Right hindlimb (tissue), 1 donor: Measurements from ENCODE around the gene FLRT3.

Experiments
- DNase-seq: peaks from one replicate; pipeline ENCODE4 v3.0.0-alpha.2; 2018

FLRT3 gene

GRCh38 chr20:14337400-14338171 lies at the start of gene FLRT3:
FLRT3 (minus strand) TSS chr20:14337612; CDS start chr20:14327506, 10,106 bp downstream.
- DNase-seq, result peak; percentile 95

- DNase-seq, result no peak
Measured at GRCh38 chr20:14386726-14387125, 49.3 kb upstream of the FLRT3 start.

- DNase-seq, result no peak
Measured at GRCh38 chr20:14385176-14385740, 47.8 kb upstream of the FLRT3 start.

GRCh38 chr20:14384416-14385175 lies 47.2 kb upstream of the FLRT3 start:
- DNase-seq, result no peak

- DNase-seq, result no peak
Measured at GRCh38 chr20:14383335-14383734, 45.9 kb upstream of the FLRT3 start.

- DNase-seq, result no peak
Measured at GRCh38 chr20:14378326-14378725, 40.9 kb upstream of the FLRT3 start.

- no peak for DNase-seq
Measured at GRCh38 chr20:14375416-14375985, 38.1 kb upstream of the FLRT3 start.

GRCh38 chr20:14374196-14374595 lies 36.8 kb upstream of the FLRT3 start:
- no peak for DNase-seq

- no peak for DNase-seq
Measured at GRCh38 chr20:14361509-14362345, 24.3 kb upstream of the FLRT3 start.

- no peak for DNase-seq
Measured at GRCh38 chr20:14360416-14360815, 23.0 kb upstream of the FLRT3 start.

- no peak for DNase-seq
Measured at GRCh38 chr20:14355791-14356190, 18.4 kb upstream of the FLRT3 start.

- DNase-seq, result no peak
Measured at GRCh38 chr20:14344746-14345145, 7.3 kb upstream of the FLRT3 start.

GRCh38 chr20:14343491-14344065 lies 6.2 kb upstream of the FLRT3 start:
- no peak for DNase-seq

- no peak for DNase-seq
Measured at GRCh38 chr20:14342918-14343317, 5.5 kb upstream of the FLRT3 start.

- no peak for DNase-seq
Measured at GRCh38 chr20:14341801-14342200, 4.4 kb upstream of the FLRT3 start.

GRCh38 chr20:14336686-14337085 lies 726 bp downstream of the FLRT3 start:
- DNase-seq, result peak; percentile 44

- DNase-seq, result no peak
Measured at GRCh38 chr20:14335052-14335451, 2.4 kb downstream of the FLRT3 start.

GRCh38 chr20:14334306-14334930 lies 3.0 kb downstream of the FLRT3 start:
- peak; percentile 82 for DNase-seq

GRCh38 chr20:14333721-14334120 lies 3.7 kb downstream of the FLRT3 start:
- no peak for DNase-seq

GRCh38 chr20:14332866-14333265 lies 4.5 kb downstream of the FLRT3 start:
- DNase-seq, result no peak

GRCh38 chr20:14331646-14332045 lies 5.8 kb downstream of the FLRT3 start:
- DNase-seq, result no peak

GRCh38 chr20:14319704-14320103 lies 17.7 kb downstream of the FLRT3 start:
- no peak for DNase-seq
